Fibroblast of pulmonary artery (primary cell): Measurements from ENCODE around the gene MSLN.
A peak's percentile ranks its signal among the peaks of the same experiment; 100 is the strongest.

Experiments used
- DNase-seq: peaks from one replicate; pipeline ENCODE4 v3.0.0-alpha.2; 2010; ENCODE audit warnings: low read depth
- H3K4me3 ChIP-seq: replicated peaks from 2 replicates; pipeline ENCODE4 v1.5.1; 2011; ENCODE audit warnings: low read depth, mild to moderate bottlenecking, control low read depth, low read length, moderate library complexity
- TF ChIP-seq, protein P1 (sequence below): IDR thresholded peaks from 2 replicates; pipeline ENCODE4 v1.5.1; 2011; ENCODE audit warnings: mild to moderate bottlenecking, control low read depth, low read length, inconsistent platforms; ENCODE audit errors: missing control alignments

The MSLN gene

DNA sequence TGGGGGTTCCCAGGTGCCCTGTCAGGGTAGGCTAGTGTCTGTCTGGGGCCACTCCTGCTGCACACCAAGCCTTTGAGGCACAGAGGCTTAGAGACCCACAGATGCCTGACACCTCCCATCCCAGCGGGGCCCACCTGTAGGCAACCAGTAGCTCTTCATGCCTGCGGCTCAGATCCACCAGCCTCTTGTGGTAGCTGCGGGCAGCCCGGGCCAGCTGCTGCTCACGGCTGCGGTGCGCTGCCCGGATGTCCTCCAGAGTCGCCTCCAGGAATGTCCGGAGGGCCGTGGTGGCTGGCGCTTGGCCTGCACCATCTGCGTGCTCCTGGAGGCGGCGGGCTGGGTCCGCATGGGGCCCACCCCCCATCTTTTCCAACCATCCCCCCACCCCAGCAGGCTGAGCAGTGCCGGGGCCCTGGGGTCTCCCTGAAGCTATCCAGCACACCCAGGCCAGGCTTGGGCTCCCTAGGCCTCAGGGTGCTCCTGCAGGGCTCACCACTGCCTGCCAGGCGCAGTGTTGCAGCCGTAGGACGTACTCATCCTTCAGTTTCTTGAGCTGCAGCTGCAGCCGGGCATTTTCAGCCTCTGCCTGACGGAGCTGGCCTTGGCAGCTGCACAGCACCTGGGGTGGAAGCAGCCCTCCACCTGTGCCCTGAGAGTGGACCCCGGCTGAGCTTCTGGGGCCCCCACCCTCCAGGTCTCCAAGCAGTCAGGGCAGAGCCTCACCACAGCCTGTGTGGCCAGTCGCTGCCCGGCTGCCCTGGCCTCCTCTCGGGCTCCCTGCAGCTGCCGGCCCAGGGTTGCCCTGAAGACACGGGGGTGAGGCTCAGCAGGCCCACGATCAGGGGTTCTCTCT is 36.1 kb upstream of the MSLN start:
- TF ChIP-seq, protein P1, sequence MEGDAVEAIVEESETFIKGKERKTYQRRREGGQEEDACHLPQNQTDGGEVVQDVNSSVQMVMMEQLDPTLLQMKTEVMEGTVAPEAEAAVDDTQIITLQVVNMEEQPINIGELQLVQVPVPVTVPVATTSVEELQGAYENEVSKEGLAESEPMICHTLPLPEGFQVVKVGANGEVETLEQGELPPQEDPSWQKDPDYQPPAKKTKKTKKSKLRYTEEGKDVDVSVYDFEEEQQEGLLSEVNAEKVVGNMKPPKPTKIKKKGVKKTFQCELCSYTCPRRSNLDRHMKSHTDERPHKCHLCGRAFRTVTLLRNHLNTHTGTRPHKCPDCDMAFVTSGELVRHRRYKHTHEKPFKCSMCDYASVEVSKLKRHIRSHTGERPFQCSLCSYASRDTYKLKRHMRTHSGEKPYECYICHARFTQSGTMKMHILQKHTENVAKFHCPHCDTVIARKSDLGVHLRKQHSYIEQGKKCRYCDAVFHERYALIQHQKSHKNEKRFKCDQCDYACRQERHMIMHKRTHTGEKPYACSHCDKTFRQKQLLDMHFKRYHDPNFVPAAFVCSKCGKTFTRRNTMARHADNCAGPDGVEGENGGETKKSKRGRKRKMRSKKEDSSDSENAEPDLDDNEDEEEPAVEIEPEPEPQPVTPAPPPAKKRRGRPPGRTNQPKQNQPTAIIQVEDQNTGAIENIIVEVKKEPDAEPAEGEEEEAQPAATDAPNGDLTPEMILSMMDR = no peak
- no peak overlapping the region for H3K4me3 ChIP-seq
- DNase-seq = no peak

DNA sequence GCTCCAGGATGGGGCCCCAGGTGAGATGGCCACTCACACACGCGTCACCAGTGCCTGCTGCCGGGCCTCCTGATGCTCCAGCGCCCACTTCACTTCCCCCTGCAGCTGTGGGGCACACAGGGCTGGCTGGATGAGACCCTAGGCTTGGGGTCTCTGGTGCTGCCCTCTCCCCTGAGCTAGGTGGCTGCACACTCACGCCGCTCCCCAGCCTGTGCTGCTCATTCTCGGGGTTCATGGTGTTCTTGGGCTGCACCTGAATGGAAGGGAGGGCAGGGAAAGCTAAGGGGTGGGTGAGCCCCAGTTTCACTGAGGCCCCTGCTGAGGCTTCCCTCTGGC is 35.5 kb upstream of the MSLN start:
- no peak overlapping the region for H3K4me3 ChIP-seq
- TF ChIP-seq, protein P1 = no peak
- DNase-seq = no peak

DNA sequence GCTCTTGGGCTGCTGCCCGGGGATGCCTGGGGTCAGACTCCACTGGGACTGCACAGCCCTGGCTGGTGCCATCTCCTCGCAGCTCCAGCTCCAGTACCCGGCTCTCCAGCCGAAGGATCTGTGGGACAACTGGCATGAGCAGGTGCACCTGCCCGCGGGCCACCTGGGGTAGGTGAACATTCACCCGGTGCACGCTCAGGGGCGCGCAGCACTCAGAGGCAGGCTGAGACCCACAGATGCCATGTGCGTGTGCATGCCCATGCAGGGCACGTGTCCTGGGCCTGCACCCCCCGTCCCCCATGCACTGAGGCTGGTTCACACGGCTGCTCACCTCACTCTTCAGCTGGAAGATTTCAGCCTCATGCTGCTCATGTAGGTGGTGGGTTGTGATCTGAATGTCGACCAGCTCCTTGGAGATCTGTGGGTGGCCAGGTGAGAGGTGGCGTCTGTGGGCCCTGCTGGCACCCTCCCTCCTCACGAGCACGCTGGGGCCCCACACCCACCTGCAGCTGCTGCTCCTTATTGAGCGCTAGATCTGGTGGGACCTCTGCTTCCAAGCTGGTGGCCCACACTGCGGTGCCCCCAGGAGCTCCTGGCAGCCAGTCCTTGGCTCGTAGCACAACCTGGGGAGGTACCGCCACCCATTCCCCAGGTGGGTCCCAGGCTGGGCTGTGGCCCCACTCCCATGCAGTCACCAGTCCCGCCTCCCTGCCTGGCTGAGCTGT is 34.9 kb upstream of the MSLN start:
- TF ChIP-seq, protein P1 = no peak
- H3K4me3 ChIP-seq = no peak overlapping the region
- DNase-seq = no peak

DNA sequence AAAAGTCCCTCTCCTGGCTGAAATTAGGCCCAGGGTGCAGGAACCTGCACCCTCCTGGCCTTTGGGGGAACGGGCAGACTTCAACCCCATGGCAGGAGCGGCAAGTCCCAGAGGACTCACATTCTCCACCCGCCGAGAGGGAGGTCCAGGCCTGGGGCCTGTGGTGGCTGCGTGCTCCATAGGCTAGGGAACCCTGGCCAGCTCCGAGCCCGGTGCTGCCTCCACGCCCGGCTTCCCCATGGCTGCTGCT is 34.4 kb upstream of the MSLN start:
- TF ChIP-seq, protein P1 = no peak
- no peak for DNase-seq
- no peak overlapping the region for H3K4me3 ChIP-seq

DNA sequence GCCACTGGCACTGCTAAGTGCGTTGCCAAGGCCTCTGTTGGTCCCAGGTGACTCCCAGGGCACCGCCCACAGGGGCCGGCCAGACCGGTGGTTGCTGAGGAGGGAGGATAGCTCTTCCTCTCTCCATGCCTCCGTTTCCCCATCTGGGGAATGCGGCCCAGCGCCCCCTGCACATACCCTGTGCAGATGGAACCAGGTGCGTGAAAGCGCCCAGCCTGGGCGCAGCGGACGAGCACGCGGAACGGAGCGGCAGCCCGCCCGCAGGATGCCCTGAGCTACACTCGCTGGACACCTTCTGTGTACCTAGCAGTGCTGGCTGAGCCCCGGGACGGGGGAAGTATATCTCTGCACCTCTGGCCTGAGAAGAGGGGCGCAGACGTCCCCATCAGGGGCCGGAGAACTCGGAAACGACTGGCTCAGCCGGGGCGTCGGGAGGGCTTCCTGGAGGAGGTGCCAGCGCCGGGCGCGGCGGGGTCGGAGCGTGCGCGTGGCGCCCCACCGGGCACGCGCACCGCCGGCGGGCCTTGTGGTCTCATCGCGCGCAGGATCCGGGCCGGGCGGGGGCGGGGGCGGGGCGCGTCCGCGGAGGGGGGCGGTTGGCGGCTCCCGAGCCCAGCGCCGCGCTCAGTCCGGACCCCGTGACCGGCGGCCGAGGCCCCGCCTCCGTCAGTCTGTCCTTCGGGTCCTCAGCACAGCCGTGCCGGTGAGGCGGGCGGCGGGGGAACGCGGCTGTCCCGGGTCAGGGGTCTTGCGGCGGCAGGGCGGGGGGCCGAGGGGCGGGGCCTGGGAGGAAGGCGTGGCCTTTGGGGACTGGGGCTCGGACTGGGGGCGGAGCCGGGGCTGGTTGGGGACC is 33.9 kb upstream of the MSLN start, which contains the start of the genes CCDC78 and HAGHL:
Gene CCDC78 (minus strand): TSS at position 6 of the 853 bp plus-strand sequence. CDS start 76 bp downstream, outside the sequence.
Gene HAGHL (plus strand): TSS at position 669 of the 853 bp plus-strand sequence. CDS start 404 bp downstream, outside the sequence.
- TF ChIP-seq, protein P1 = no peak
- peak within 1 kb of the TSS; percentile 65 for H3K4me3 ChIP-seq
- DNase-seq = peak; percentile 32

DNA sequence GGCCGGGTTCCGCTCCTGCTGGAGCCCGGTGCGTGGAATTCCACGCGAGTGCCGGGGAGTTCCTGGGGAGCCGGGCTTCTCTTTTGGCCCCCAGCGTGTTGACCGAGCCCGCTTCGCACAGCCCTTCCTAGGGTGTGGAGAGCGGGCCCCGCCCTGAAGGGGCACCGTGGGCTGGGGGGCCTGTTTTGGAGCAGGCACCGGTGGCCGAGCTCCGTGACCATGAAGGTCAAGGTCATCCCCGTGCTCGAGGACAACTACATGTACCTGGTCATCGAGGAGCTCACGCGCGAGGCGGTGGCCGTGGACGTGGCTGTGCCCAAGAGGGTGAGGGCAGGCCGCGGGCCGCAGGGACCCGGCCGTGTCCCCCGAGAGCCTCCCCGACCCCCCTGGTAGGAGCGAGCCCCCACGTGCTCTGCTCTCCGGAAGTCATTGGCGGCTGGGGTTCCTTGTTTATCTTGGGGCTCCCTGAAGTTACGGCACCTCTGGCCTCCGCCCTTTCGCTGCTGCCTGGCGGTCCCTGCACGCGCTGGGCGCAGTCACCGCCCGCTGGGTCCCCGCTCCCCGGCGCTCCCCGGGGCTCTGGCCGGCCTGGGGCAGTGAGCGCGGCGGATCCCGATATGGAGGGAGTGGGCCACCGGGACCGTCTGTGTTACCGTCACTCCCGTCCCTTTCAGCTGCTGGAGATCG is 33.1 kb upstream of the MSLN start:
- TF ChIP-seq, protein P1 = no peak
- peak overlapping the region; percentile 65 for H3K4me3 ChIP-seq
- no peak for DNase-seq
